ENCODE data around the gene ASXL2. TPM values are rescaled to one million over a fixed set of nuclear protein-coding genes. Genes with fewer than 3 reads are reported as not detected.
A peak's percentile ranks its signal among the peaks of the same experiment; 100 is the strongest.

Gene ASXL2
- total and polyA plus RNA-seq, 2 of the 13 experiments (the other 11 are each of a cell fraction or from before 2014, with no cell fraction given), result 12.1 to 19.2 TPM

DNA sequence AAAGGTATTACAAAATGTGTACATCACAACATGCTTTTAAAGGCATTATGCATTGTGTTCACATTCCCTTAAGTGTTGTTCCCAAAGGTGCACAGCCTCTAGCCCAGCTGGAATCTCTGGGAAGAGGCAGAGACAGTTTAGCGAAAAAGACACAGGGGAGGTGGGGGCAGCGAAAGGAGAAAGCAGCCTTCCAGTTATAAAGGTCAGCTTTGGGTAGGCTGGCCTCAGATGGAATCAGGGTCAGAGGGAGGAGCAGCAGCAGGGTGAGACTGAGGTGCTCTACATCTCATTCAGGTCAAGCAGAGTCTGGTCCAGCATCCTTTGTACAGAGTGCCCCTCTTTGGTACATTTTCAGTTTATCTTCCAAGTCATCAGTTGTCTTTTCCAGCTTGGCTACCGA lies 68.6 kb downstream of the ASXL2 start (continued):
- TF ChIP-seq ZNF720 (CRISPR knock-in tag; IDR thresholded peaks at IDR 0.05), result no peak
- no peak for TF ChIP-seq FOXP1 (IDR thresholded peaks at IDR 0.05)
- TF ChIP-seq FOXP1 (CRISPR knock-in tag; IDR thresholded peaks at IDR 0.05), result peak; percentile 39; the same call in 1 of the 2 replicates
- no peak for TF ChIP-seq PHF21A (CRISPR knock-in tag; IDR thresholded peaks at IDR 0.05)
- TF ChIP-seq MAFK (conservative IDR thresholded peaks at IDR 0.05 in 1 of 2, IDR thresholded peaks at IDR 0.05 in 1 of 2; ENCODE audit: low read length in 2 of 2), result no peak
- TF ChIP-seq SMAD1 (CRISPR knock-in tag; IDR thresholded peaks at IDR 0.05; ENCODE audit: borderline replicate concordance, low read depth), result no peak
- TF ChIP-seq TSC22D2 (CRISPR knock-in tag; IDR thresholded peaks at IDR 0.05; ENCODE audit: borderline replicate concordance), result 0 out of 2 replicates have a peak, but pooled peaks have one; percentile 48
- TF ChIP-seq SUZ12 (IDR thresholded peaks at IDR 0.05; ENCODE audit: low read depth, low read length), result no peak
- 0 out of 2 replicates have a peak, but pooled peaks have one; percentile 27 for TF ChIP-seq ZNF121 (CRISPR knock-in tag; IDR thresholded peaks at IDR 0.05)
- TF ChIP-seq ZNF24 (IDR thresholded peaks at IDR 0.05), result no peak
- TF ChIP-seq, protein P1, sequence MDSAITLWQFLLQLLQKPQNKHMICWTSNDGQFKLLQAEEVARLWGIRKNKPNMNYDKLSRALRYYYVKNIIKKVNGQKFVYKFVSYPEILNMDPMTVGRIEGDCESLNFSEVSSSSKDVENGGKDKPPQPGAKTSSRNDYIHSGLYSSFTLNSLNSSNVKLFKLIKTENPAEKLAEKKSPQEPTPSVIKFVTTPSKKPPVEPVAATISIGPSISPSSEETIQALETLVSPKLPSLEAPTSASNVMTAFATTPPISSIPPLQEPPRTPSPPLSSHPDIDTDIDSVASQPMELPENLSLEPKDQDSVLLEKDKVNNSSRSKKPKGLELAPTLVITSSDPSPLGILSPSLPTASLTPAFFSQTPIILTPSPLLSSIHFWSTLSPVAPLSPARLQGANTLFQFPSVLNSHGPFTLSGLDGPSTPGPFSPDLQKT (CRISPR knock-in tag; IDR thresholded peaks at IDR 0.05; ENCODE audit: borderline replicate concordance), result no peak
- TF ChIP-seq LCORL (IDR thresholded peaks at IDR 0.05), result no peak
- TF ChIP-seq LCORL (CRISPR knock-in tag; IDR thresholded peaks at IDR 0.05), result 0 out of 2 replicates have a peak, but pooled peaks have one; percentile 48
- TF ChIP-seq, protein P2, sequence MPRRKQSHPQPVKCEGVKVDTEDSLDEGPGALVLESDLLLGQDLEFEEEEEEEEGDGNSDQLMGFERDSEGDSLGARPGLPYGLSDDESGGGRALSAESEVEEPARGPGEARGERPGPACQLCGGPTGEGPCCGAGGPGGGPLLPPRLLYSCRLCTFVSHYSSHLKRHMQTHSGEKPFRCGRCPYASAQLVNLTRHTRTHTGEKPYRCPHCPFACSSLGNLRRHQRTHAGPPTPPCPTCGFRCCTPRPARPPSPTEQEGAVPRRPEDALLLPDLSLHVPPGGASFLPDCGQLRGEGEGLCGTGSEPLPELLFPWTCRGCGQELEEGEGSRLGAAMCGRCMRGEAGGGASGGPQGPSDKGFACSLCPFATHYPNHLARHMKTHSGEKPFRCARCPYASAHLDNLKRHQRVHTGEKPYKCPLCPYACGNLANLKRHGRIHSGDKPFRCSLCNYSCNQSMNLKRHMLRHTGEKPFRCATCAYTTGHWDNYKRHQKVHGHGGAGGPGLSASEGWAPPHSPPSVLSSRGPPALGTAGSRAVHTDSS (CRISPR knock-in tag; conservative IDR thresholded peaks at IDR 0.05), result no peak
- TF ChIP-seq, protein P3, sequence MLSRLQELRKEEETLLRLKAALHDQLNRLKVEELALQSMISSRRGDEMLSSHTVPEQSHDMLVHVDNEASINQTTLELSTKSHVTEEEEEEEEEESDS (CRISPR knock-in tag; IDR thresholded peaks at IDR 0.05; ENCODE audit: borderline replicate concordance), result no peak
- no peak for TF ChIP-seq RBM22 (optimal IDR thresholded peaks at IDR 0.05; ENCODE audit: low read length)
- peak; percentile 18; the same call in 1 of the 2 replicates for TF ChIP-seq FOXO1 (CRISPR knock-in tag; IDR thresholded peaks at IDR 0.05)
- no peak for TF ChIP-seq CCAR2 (optimal IDR thresholded peaks at IDR 0.05; ENCODE audit: low read depth, low read length)
- TF ChIP-seq NBN (conservative IDR thresholded peaks at IDR 0.05), result no peak
- TF ChIP-seq ZNF605 (CRISPR knock-in tag; IDR thresholded peaks at IDR 0.05), result no peak
- TF ChIP-seq SOX13 (IDR thresholded peaks at IDR 0.05), result no peak
- no peak; a peak in 1 of 4 replicates for TF ChIP-seq SOX13 (CRISPR knock-in tag; conservative IDR thresholded peaks at IDR 0.05 in 1 of 2, IDR thresholded peaks at IDR 0.05 in 1 of 2)
- TF ChIP-seq BCL6 (CRISPR knock-in tag; IDR thresholded peaks at IDR 0.05), result peak; percentile 43; the same call in 1 of the 2 replicates
- peak; percentile 57; the same call in 1 of the 2 replicates for TF ChIP-seq ZBTB7B (CRISPR knock-in tag; IDR thresholded peaks at IDR 0.05)
- no peak for TF ChIP-seq ZNF768 (CRISPR knock-in tag; IDR thresholded peaks at IDR 0.05)
- TF ChIP-seq, protein P4, sequence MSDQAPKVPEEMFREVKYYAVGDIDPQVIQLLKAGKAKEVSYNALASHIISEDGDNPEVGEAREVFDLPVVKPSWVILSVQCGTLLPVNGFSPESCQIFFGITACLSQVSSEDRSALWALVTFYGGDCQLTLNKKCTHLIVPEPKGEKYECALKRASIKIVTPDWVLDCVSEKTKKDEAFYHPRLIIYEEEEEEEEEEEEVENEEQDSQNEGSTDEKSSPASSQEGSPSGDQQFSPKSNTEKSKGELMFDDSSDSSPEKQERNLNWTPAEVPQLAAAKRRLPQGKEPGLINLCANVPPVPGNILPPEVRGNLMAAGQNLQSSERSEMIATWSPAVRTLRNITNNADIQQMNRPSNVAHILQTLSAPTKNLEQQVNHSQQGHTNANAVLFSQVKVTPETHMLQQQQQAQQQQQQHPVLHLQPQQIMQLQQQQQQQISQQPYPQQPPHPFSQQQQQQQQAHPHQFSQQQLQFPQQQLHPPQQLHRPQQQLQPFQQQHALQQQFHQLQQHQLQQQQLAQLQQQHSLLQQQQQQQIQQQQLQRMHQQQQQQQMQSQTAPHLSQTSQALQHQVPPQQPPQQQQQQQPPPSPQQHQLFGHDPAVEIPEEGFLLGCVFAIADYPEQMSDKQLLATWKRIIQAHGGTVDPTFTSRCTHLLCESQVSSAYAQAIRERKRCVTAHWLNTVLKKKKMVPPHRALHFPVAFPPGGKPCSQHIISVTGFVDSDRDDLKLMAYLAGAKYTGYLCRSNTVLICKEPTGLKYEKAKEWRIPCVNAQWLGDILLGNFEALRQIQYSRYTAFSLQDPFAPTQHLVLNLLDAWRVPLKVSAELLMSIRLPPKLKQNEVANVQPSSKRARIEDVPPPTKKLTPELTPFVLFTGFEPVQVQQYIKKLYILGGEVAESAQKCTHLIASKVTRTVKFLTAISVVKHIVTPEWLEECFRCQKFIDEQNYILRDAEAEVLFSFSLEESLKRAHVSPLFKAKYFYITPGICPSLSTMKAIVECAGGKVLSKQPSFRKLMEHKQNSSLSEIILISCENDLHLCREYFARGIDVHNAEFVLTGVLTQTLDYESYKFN (CRISPR knock-in tag; conservative IDR thresholded peaks at IDR 0.05), result peak; percentile 86
- TF ChIP-seq MTF1 (CRISPR knock-in tag; IDR thresholded peaks at IDR 0.05), result no peak
- TF ChIP-seq, protein P5, sequence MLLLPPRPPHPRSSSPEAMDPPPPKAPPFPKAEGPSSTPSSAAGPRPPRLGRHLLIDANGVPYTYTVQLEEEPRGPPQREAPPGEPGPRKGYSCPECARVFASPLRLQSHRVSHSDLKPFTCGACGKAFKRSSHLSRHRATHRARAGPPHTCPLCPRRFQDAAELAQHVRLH (CRISPR knock-in tag; IDR thresholded peaks at IDR 0.05; ENCODE audit: borderline replicate concordance, low read depth), result no peak
